ENCODE results near the gene WDR4. TPM values are rescaled to one million over a fixed set of nuclear protein-coding genes. Genes with fewer than 3 reads are reported as not detected.

Gene WDR4
- total and polyA plus RNA-seq, 9 of the 15 experiments (the other 6 are each of a cell fraction or from before 2014, with no cell fraction given), result 5.4 to 95.4 (median 32.1) TPM

DNA sequence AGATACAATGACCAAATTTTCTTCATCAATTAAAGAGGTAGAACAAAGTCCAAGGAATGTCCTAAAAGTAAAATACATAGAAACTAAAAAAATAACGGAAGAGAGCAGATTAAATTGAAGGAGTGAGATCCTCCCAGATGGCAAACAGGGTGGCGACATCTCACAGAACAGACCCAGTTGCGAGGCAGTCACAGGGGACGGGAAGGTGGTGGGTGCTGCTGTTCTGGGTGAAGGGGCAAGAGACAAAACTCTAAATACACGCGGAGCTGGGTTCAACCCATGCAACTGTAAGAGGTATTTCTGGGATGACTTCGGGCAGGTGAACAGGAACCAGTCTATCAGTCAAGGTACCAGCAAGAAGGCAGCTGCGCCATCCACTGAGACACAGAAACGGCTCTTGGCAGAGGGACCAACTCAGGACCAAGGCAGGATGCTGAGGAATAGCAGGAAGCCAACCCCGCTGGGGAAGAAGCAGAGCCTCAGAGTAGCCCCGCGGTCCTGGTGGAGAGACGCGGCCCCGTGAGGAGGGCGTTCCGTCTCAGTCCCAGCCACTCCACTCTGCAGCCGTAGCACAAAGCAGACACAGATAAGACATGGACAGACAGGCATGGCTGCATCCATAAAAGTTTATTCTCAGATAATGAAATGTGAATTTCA lies 32.2 kb downstream of the WDR4 start:
- TF ChIP-seq STAT5A (IDR thresholded peaks at IDR 0.05; ENCODE audit: borderline replicate concordance, low read length) (peak; percentile 31; the same call in 1 of the 2 replicates), ZSCAN29 (IDR thresholded peaks at IDR 0.05) (no peak), IRF9 (tag; IDR thresholded peaks at IDR 0.05) (no peak)

GRCh38 chr21:42846221-42846620 lies 33.1 kb downstream of the WDR4 start:
- in situ Hi-C loops (cut with MboI), result no loop called here
- FAIRE-seq, result no peak
- ATAC-seq, result no peak
- no peak overlapping the region for H3K9ac ChIP-seq (ENCODE audit: insufficient read depth in 1 of 2, low read depth in 2 of 2, low read length in 2 of 2)
- WGBS (ENCODE audit: insufficient coverage, low coverage, missing lambda C conversion rate), result 96% methylated on average over 10 of the region's 10 CpGs
- DNase-seq (ENCODE audit: extremely low read depth in 1 of 4, low spot score in 3 of 4), result no peak
- no peak overlapping the region for H3K4me3 ChIP-seq
- H3K9me3 ChIP-seq (replicated peaks; ENCODE audit: control insufficient read depth, insufficient read depth, low read depth, low read length), result no peaks in the 10 kb centered on the region
- BruUV-seq (replicated peaks), result no TSS peak
- no peaks in the 10 kb centered on the region for H3K27me3 ChIP-seq (ENCODE audit: control insufficient read depth in 2 of 2, insufficient read depth in 2 of 2, low read length in 2 of 2)
- H4K20me1 ChIP-seq (replicated peaks; ENCODE audit: control insufficient read depth, insufficient read depth, low read length), result peaks cover 20% of the 10 kb centered on the region; the same call in 1 of the 2 replicates
- TF ChIP-seq RBM39 (optimal IDR thresholded peaks at IDR 0.05; ENCODE audit: low read depth, low read length) (no peak), HDAC8 (tag; IDR thresholded peaks at IDR 0.05) (no peak), YY1 (IDR thresholded peaks at IDR 0.05; ENCODE audit: borderline replicate concordance in 1 of 3, control insufficient read depth in 1 of 3, extremely low read depth in 1 of 3, insufficient read depth in 3 of 3, insufficient read length in 1 of 3, insufficient replicate concordance in 2 of 3, low read depth in 1 of 3, low read length in 2 of 3) (no peak), ZNF699 (CRISPR knock-in tag; IDR thresholded peaks at IDR 0.05; ENCODE audit: insufficient replicate concordance) (no peak)
- peaks cover 73% of the 10 kb centered on the region for H3K79me2 ChIP-seq (ENCODE audit: control insufficient read depth, insufficient read depth, low read length)
- H3K4me1 ChIP-seq (replicated peaks in 1 of 2; ENCODE audit: control insufficient read depth in 2 of 2, insufficient read depth in 2 of 2, low read length in 2 of 2), result peaks cover 0 to 22% of the 10 kb centered on the region in 2 experiments; a peak in 1 of 5 replicates
- CTCF ChIA-PET (ENCODE audit: low intra/inter-chr PET ratio), result no interaction called here
- no peak overlapping the region for H3K27ac ChIP-seq (ENCODE audit: extremely low read depth, low read depth, low read length)
- peaks cover 97% of the 10 kb centered on the region for H3K36me3 ChIP-seq (ENCODE audit: control insufficient read depth, insufficient read depth, low read length)
- H3K4me2 ChIP-seq (ENCODE audit: insufficient read depth, low read length), result no peak overlapping the region
- H3K9me1 ChIP-seq (ENCODE audit: control insufficient read depth, insufficient read depth, low read length), result peaks cover 3% of the 10 kb centered on the region
- intact Hi-C loops (cut with micrococcal nuclease), result no loop called here
- H2AFZ ChIP-seq (ENCODE audit: low read depth, low read length), result no peak overlapping the region
- POLR2A ChIA-PET, result interaction anchor here (1.5 kb wide), 1 partner anchor 20 kb away, joined by 4 read pairs; no protein-coding TSS in a partner anchor

More for the DNA sequence above, 32.2 kb downstream of the WDR4 start:
- Histone ChIP-seq H3K27me3 (ENCODE audit: control insufficient read depth in 2 of 2, insufficient read depth in 2 of 2, low read length in 2 of 2) (no peaks in the 10 kb centered on the region), H3K9me3 (replicated peaks; ENCODE audit: control insufficient read depth, insufficient read depth, low read depth, low read length) (no peaks in the 10 kb centered on the region), H3K4me3 (no peak overlapping the region), H3K4me2 (ENCODE audit: insufficient read depth, low read length) (no peak overlapping the region), H3K79me2 (ENCODE audit: control insufficient read depth, insufficient read depth, low read length) (peaks cover 75% of the 10 kb centered on the region), H2AFZ (ENCODE audit: low read depth, low read length) (no peak overlapping the region), H3K27ac (ENCODE audit: extremely low read depth, low read depth, low read length) (no peak overlapping the region), H3K4me1 (replicated peaks in 1 of 2; ENCODE audit: control insufficient read depth in 2 of 2, insufficient read depth in 2 of 2, low read length in 2 of 2) (peaks cover 0 to 29% of the 10 kb centered on the region in 2 experiments; a peak in 1 of 5 replicates), H3K9me1 (ENCODE audit: control insufficient read depth, insufficient read depth, low read length) (peaks cover 3% of the 10 kb centered on the region), H3K36me3 (ENCODE audit: control insufficient read depth, insufficient read depth, low read length) (peaks cover 98% of the 10 kb centered on the region), H3K9ac (ENCODE audit: insufficient read depth in 1 of 2, low read depth in 2 of 2, low read length in 2 of 2) (no peak overlapping the region), H4K20me1 (replicated peaks; ENCODE audit: control insufficient read depth, insufficient read depth, low read length) (peaks cover 20% of the 10 kb centered on the region; the same call in 1 of the 2 replicates)
- 90% methylated on average over 18 of the region's 18 CpGs for WGBS (ENCODE audit: insufficient coverage, low coverage, missing lambda C conversion rate)
- in situ Hi-C loops (cut with MboI), result no loop called here
- no TSS peak for BruUV-seq (replicated peaks)
- intact Hi-C loops (cut with micrococcal nuclease), result no loop called here
- ATAC-seq (no peak), DNase-seq (ENCODE audit: extremely low read depth in 1 of 4, low spot score in 3 of 4) (no peak), FAIRE-seq (peak; percentile 19)
- ChIA-PET POLR2A (interaction anchor here (1.5 kb wide), 1 partner anchor 19 kb away, joined by 4 read pairs; no protein-coding TSS in a partner anchor), CTCF (ENCODE audit: low intra/inter-chr PET ratio) (no interaction called here)
